CD14-positive monocyte (primary cell): Measurements from ENCODE around the gene ZNF385B. TPM values are rescaled to one million over a fixed set of nuclear protein-coding genes. Genes with fewer than 3 reads are reported as not detected.

Experiments
- DNase-seq, 3 donors: peaks; one replicate each; pipeline ENCODE4 v3.0.0-alpha.2; 2011 to 2022
- H2AFZ ChIP-seq: 2 replicates; pipeline ENCODE4 v1.6.0; 2012; ENCODE audit warnings: mild to moderate bottlenecking, low read depth, low read length, inconsistent platforms; ENCODE audit not compliant: insufficient read depth, poor library complexity, severe bottlenecking
- H3K27ac ChIP-seq, 2 donors: 1 replicate in 1 of 2; 2 replicates in 1 of 2; pipeline ENCODE4 v1.5.1; 2012 to 2013; ENCODE audit warnings: low read length in 2 of 2, control low read depth in 1 of 2, inconsistent platforms in 1 of 2, low read depth in 1 of 2, mild to moderate bottlenecking in 1 of 2
- H3K27me3 ChIP-seq, 2 donors: one replicate each; pipeline versions ENCODE4 v1.6.0 to v1.6.1; 2011 to 2013; ENCODE audit warnings: low read length in 2 of 2; ENCODE audit not compliant: control insufficient read depth in 2 of 2, insufficient read depth in 2 of 2
- H3K36me3 ChIP-seq, 2 donors: replicated peaks in 1 of 2; 1 replicate in 1 of 2; 2 replicates in 1 of 2; pipeline versions ENCODE4 v1.5.1 to v1.6.1; 2012 to 2013; ENCODE audit warnings: low read length in 2 of 2, control low read depth in 1 of 2, inconsistent platforms in 1 of 2, mild to moderate bottlenecking in 1 of 2; ENCODE audit not compliant: insufficient read depth in 2 of 2, control insufficient read depth in 1 of 2
- H3K4me1 ChIP-seq, 2 donors: 1 replicate in 1 of 2; 2 replicates in 1 of 2; pipeline versions ENCODE4 v1.5.1 to v1.6.1; 2012 to 2013; ENCODE audit warnings: low read length in 2 of 2, control low read depth in 1 of 2, inconsistent platforms in 1 of 2, mild to moderate bottlenecking in 1 of 2, moderate library complexity in 1 of 2; ENCODE audit not compliant: insufficient read depth in 2 of 2, control insufficient read depth in 1 of 2
- H3K4me2 ChIP-seq: replicated peaks from 2 replicates; pipeline ENCODE3; 2012; ENCODE audit warnings: low read length, moderate library complexity, mild to moderate bottlenecking; ENCODE audit not compliant: poor library complexity, severe bottlenecking; ENCODE audit errors: extremely low read depth
- H3K4me3 ChIP-seq, 3 experiments: fragments of 200-600 bp in 1 of 3; sonication (generic) in 1 of 3; replicated peaks in 1 of 3; 1 replicate in 2 of 3; 2 replicates in 1 of 3; pipeline ENCODE4 v1.5.1; 2011 to 2013; ENCODE audit warnings: low read length in 3 of 3, mild to moderate bottlenecking in 3 of 3, control low read depth in 2 of 3, low read depth in 2 of 3, inconsistent platforms in 1 of 3, moderate library complexity in 1 of 3
- H3K79me2 ChIP-seq: 2 replicates; pipeline ENCODE4 v1.6.0; 2012; ENCODE audit warnings: mild to moderate bottlenecking, control low read depth, inconsistent platforms, low read length, moderate library complexity; ENCODE audit not compliant: insufficient read depth
- H3K9ac ChIP-seq: 2 replicates; pipeline ENCODE4 v1.6.0; 2017; ENCODE audit warnings: low read length, mild to moderate bottlenecking; ENCODE audit not compliant: insufficient read depth, poor library complexity, severe bottlenecking
- H3K9me3 ChIP-seq, 2 donors: replicated peaks in 1 of 2; 1 replicate in 1 of 2; 2 replicates in 1 of 2; pipeline versions ENCODE4 v1.5.1 to v1.6.1; 2012 to 2013; ENCODE audit warnings: low read length in 2 of 2, control low read depth in 1 of 2; ENCODE audit not compliant: control insufficient read depth in 1 of 2, insufficient read depth in 1 of 2
- H4K20me1 ChIP-seq: 2 replicates; pipeline ENCODE4 v1.6.0; 2012; ENCODE audit warnings: mild to moderate bottlenecking, low read length, control low read depth, moderate library complexity; ENCODE audit not compliant: insufficient read depth
- H3K27ac Mint-ChIP-seq, 7 donors: one replicate each; pipeline ENCODE4 v1.8.0; 2020; ENCODE audit warnings: mild to moderate bottlenecking in 7 of 7, mixed read lengths in 7 of 7, moderate library complexity in 6 of 7, inconsistent platforms in 2 of 7
- H3K27me3 Mint-ChIP-seq, 3 donors: one replicate each; pipeline ENCODE4 v1.8.0; 2021 to 2022; ENCODE audit warnings: low read depth in 3 of 3, mild to moderate bottlenecking in 3 of 3, mixed read lengths in 3 of 3, moderate library complexity in 3 of 3, inconsistent platforms in 1 of 3
- H3K36me3 Mint-ChIP-seq, 2 donors: one replicate each; pipeline ENCODE4 v1.8.0; 2020; ENCODE audit warnings: mixed read lengths in 2 of 2, inconsistent platforms in 1 of 2, mild to moderate bottlenecking in 1 of 2
- H3K4me1 Mint-ChIP-seq: one replicate; pipeline ENCODE4 v1.8.0; 2020; ENCODE audit warnings: mild to moderate bottlenecking, mixed read lengths
- H3K4me3 Mint-ChIP-seq, 2 donors: one replicate each; pipeline ENCODE4 v1.8.0; 2020; ENCODE audit warnings: mild to moderate bottlenecking in 2 of 2, mixed read lengths in 2 of 2, moderate library complexity in 1 of 2
- H3K9me3 Mint-ChIP-seq, 7 donors: one replicate each; pipeline ENCODE4 v1.8.0; 2020 to 2022; ENCODE audit warnings: mixed read lengths in 7 of 7, mild to moderate bottlenecking in 6 of 7, moderate library complexity in 6 of 7, inconsistent platforms in 2 of 7
- WGBS: methylation state at CpG from one replicate; pipeline ENCODE4 v1.1.5; 2013; ENCODE audit warnings: missing lambda C conversion rate; ENCODE audit not compliant: insufficient coverage; 5-methylcytosine and 5-hydroxymethylcytosine counted together
- intact Hi-C, 2 donors: fragments of 100-400 bp; cut with micrococcal nuclease; formaldehyde crosslinking; loops; one replicate each; pipeline versions ENCODE4 v1.15.0 to v1.15.1; 2023
- polyA plus RNA-seq, 3 donors: library from polyadenylated mRNA; depleted of rRNA in 1 of 3; unstranded in 2 of 3; stranded (reverse) in 1 of 3; fragments of 300-500 nt in 2 of 3; fragments of >200 nt in 1 of 3; fragmentation: Illumina TruSeq in 2 of 3; gene quantifications; 1 replicate in 2 of 3; 2 replicates in 1 of 3; pipeline ENCODE4 v1.2.3, GENCODE V29; 2012 to 2021
- TF ChIP-seq, protein P1 (sequence below): fragments of 200-600 bp; IDR thresholded peaks from one replicate; pipeline ENCODE4 v1.8.0; 2022; ENCODE audit warnings: antibody characterized with exemption, mild to moderate bottlenecking

ZNF385B gene
- polyA plus RNA-seq, 3 donors, result not detected

DNA sequence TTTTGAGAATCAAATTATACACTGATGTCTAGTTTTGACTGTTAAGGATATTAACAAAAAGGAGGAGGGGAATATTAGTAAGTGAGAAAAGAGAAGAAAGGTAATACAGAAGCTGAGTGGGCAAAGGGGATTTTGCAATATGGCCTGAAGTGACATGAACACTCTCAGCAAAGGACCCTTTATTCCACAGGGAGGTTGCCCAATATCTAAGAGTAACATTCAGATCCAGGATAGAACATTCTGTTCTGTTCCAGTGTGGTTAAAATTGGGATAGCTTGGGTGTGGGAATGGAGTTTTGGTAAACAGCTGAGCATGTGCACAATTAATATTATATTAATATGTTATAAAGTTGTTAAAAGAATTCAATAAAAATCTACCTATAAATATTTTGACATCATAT, 120.1 kb downstream of the ZNF385B start:
- TF ChIP-seq, protein P1, sequence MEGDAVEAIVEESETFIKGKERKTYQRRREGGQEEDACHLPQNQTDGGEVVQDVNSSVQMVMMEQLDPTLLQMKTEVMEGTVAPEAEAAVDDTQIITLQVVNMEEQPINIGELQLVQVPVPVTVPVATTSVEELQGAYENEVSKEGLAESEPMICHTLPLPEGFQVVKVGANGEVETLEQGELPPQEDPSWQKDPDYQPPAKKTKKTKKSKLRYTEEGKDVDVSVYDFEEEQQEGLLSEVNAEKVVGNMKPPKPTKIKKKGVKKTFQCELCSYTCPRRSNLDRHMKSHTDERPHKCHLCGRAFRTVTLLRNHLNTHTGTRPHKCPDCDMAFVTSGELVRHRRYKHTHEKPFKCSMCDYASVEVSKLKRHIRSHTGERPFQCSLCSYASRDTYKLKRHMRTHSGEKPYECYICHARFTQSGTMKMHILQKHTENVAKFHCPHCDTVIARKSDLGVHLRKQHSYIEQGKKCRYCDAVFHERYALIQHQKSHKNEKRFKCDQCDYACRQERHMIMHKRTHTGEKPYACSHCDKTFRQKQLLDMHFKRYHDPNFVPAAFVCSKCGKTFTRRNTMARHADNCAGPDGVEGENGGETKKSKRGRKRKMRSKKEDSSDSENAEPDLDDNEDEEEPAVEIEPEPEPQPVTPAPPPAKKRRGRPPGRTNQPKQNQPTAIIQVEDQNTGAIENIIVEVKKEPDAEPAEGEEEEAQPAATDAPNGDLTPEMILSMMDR, result no peak
- no peak overlapping the region for H3K4me2 ChIP-seq
- no peaks in the 10 kb centered on the region for H3K9me3 Mint-ChIP-seq
- H3K4me3 ChIP-seq, result no peak overlapping the region
- H3K27ac Mint-ChIP-seq, result no peak overlapping the region
- no peak for DNase-seq
- no peak overlapping the region for H3K27ac ChIP-seq
- H3K27me3 Mint-ChIP-seq, result peaks cover 0 to 5% (median 0%) of the 10 kb centered on the region in 3 donors
- no peak overlapping the region for H2AFZ ChIP-seq
- intact Hi-C loops, result no loop called here
- no peaks in the 10 kb centered on the region for H3K36me3 Mint-ChIP-seq
- H4K20me1 ChIP-seq, result no peaks in the 10 kb centered on the region
- H3K9ac ChIP-seq, result no peak overlapping the region
- no peaks in the 10 kb centered on the region for H3K9me3 ChIP-seq
- no peaks in the 10 kb centered on the region for H3K27me3 ChIP-seq
- H3K4me1 ChIP-seq, result no peaks in the 10 kb centered on the region
- no peak overlapping the region for H3K4me3 Mint-ChIP-seq
- no peaks in the 10 kb centered on the region for H3K36me3 ChIP-seq
- H3K79me2 ChIP-seq, result no peaks in the 10 kb centered on the region
- H3K4me1 Mint-ChIP-seq, result no peaks in the 10 kb centered on the region

DNA sequence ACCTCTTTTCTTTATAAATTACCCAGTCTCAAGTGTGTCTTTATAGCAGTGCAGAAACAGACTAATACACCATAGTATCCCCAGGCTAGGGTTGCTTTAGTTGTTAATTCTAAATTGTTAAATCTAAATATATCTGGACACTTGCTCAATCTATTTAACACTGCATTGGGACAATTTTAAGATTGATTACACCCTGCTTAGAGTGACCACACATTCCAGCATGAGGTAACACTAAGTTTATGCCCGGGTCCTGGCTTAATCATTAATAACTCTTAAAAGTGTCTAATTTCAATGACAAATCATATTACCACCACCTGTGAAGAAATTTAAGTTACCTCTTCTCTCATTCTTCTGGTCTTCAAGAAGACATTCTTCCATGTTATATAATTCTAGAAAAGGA, 131.4 kb downstream of the ZNF385B start:
- no peak for DNase-seq
- Histone ChIP-seq H3K36me3 (no peaks in the 10 kb centered on the region), H3K27ac (no peak overlapping the region), H3K4me2 (no peak overlapping the region), H3K27me3 (no peaks in the 10 kb centered on the region), H3K9ac (no peak overlapping the region), H2AFZ (no peak overlapping the region), H4K20me1 (no peaks in the 10 kb centered on the region), H3K9me3 (no peaks in the 10 kb centered on the region), H3K4me3 (no peak overlapping the region), H3K4me1 (no peaks in the 10 kb centered on the region), H3K79me2 (no peaks in the 10 kb centered on the region)
- Mint-ChIP-seq H3K4me3 (no peak overlapping the region), H3K27me3 (peaks cover 0 to 2% (median 1%) of the 10 kb centered on the region in 3 donors), H3K36me3 (no peaks in the 10 kb centered on the region), H3K27ac (no peak overlapping the region), H3K4me1 (no peaks in the 10 kb centered on the region), H3K9me3 (peaks cover 0 to 4% (median 2%) of the 10 kb centered on the region in 7 donors)
- intact Hi-C loops, result no loop called here
- WGBS, result no CpG with 5 or more reads among the region's 1 CpG
- TF ChIP-seq, protein P1, result no peak
